ENCODE results near the gene XYLT1.

DNA sequence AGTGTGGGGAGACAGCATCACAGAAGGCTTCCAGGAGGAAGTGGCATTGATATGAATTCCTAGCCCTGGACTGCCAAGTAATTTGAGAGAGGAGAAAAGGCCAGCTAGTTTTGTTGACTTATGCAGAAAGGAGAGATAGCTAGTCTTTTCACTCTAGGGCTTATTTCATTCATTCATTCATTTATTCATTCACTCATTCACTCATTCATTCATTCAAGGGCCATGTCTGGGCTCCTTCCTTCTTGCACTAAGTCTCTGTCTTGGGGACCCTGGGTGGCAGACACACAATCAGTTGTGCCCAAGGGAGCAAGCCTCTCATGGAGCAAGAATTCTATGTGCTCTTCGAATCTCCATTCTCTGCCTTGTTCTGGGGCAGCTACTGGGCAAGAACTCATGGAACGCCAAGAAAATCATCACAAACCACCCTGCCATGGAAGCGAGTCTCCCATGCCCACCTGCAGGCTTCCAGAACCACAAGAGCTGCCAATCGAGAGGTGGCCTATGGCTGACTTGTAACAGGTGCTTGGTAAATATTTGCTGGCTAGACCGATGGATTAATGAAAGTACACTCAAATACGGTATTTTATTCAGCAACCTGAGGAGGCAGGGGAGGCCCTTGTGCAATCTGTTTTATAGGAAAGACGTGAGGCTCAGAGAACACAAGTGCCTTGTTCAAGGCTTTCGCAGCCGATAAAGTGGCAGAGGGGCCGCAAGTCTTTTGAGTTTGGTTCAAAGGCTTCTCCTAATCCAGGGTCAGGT lies 223.6 kb downstream of the XYLT1 start:
- TF ChIP-seq, protein P1, sequence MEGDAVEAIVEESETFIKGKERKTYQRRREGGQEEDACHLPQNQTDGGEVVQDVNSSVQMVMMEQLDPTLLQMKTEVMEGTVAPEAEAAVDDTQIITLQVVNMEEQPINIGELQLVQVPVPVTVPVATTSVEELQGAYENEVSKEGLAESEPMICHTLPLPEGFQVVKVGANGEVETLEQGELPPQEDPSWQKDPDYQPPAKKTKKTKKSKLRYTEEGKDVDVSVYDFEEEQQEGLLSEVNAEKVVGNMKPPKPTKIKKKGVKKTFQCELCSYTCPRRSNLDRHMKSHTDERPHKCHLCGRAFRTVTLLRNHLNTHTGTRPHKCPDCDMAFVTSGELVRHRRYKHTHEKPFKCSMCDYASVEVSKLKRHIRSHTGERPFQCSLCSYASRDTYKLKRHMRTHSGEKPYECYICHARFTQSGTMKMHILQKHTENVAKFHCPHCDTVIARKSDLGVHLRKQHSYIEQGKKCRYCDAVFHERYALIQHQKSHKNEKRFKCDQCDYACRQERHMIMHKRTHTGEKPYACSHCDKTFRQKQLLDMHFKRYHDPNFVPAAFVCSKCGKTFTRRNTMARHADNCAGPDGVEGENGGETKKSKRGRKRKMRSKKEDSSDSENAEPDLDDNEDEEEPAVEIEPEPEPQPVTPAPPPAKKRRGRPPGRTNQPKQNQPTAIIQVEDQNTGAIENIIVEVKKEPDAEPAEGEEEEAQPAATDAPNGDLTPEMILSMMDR (IDR thresholded peaks at IDR 0.05), result no peak
- no peak for TF ChIP-seq POLR2A (IDR thresholded peaks at IDR 0.05)

Measured in thyroid gland (tissue), 4 donors.